ENCODE data around the gene DHRS1. TPM values are rescaled to one million over a fixed set of nuclear protein-coding genes. Genes with fewer than 3 reads are reported as not detected.

Gene DHRS1
- total RNA-seq, 1 experiment from 2014 or later = 34.7 TPM

DNA sequence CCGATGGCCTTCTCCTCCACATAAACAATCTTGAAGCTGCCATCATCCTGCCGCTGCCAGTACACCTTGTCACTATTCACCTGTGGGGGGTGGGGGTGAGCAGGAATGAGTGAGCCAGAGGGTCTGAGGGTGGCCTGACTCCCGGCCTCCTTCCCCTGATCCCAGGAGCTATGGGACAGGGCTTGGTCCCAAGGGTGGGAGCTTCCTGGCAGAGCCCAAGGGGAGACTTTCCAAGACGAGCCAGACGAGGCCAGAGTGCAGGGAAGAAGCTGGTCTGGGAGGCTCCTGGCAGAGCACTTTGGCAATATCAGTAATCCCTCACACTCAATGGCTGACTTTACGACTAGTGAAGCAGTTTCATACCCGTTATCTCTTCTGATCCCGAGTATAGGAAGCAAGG lies 44.1 kb downstream of the DHRS1 start:
- DNase-seq (ENCODE audit: low read depth, low spot score) = no peak
- peaks cover 10 to 19% of the 10 kb centered on the region in 2 experiments for H3K4me1 ChIP-seq (ENCODE audit: control insufficient read depth in 1 of 2, insufficient read depth in 2 of 2, low read length in 2 of 2)
- BruUV-seq (replicated peaks) = no TSS peak
- H3K4me3 ChIP-seq (replicated peaks in 1 of 2; ENCODE audit: low read depth in 1 of 2, low read length in 2 of 2) = no peak overlapping the region
- H3K27ac ChIP-seq (ENCODE audit: low read depth, low read length) = no peak overlapping the region
- intact Hi-C loops (cut with micrococcal nuclease) = no loop called here
- H2AFZ ChIP-seq (ENCODE audit: low read depth, low read length, poor library complexity, severe bottlenecking) = no peak overlapping the region
- no peaks in the 10 kb centered on the region for H4K20me1 ChIP-seq (ENCODE audit: insufficient read depth)
- no peaks in the 10 kb centered on the region for H3K9me2 ChIP-seq (ENCODE audit: insufficient read depth)
- H3K79me2 ChIP-seq (ENCODE audit: insufficient read depth, low read length) = no peaks in the 10 kb centered on the region
- H3K4me2 ChIP-seq (ENCODE audit: low read length) = no peak overlapping the region
- H3K27me3 ChIP-seq (ENCODE audit: insufficient read depth, low read length) = no peaks in the 10 kb centered on the region
- ChIA-PET RAD21 (ENCODE audit: low non-redundant PET in 1 of 2, low total read pairs in 2 of 2, uncharacterized antibody in 2 of 2, unreplicated experiment in 2 of 2) (no interaction called here), POLR2A (no interaction called here), CTCF (no interaction called here)
- no peak overlapping the region for H3K9ac ChIP-seq (ENCODE audit: low read length)
- no peaks in the 10 kb centered on the region for H3K9me3 ChIP-seq (ENCODE audit: control insufficient read depth in 1 of 2, insufficient read depth in 1 of 2, low read depth in 1 of 2, low read length in 2 of 2)
- no peaks in the 10 kb centered on the region; a peak in 1 of 4 replicates for H3K36me3 ChIP-seq (ENCODE audit: control insufficient read depth in 1 of 2, insufficient read depth in 2 of 2, low read length in 2 of 2)
- no peak for TF ChIP-seq TCF7L2 (IDR thresholded peaks at IDR 0.05; ENCODE audit: borderline replicate concordance, extremely low read depth, insufficient read depth, insufficient read length)
- TF ChIP-seq EZH2phosphoT487 (IDR thresholded peaks at IDR 0.05; ENCODE audit: borderline replicate concordance) = no peak
- no peak for TF ChIP-seq FOSL1 (IDR thresholded peaks at IDR 0.05; ENCODE audit: low read depth)
- TF ChIP-seq SIN3A (IDR thresholded peaks at IDR 0.05; ENCODE audit: low read depth) = no peak
- TF ChIP-seq, protein P1, sequence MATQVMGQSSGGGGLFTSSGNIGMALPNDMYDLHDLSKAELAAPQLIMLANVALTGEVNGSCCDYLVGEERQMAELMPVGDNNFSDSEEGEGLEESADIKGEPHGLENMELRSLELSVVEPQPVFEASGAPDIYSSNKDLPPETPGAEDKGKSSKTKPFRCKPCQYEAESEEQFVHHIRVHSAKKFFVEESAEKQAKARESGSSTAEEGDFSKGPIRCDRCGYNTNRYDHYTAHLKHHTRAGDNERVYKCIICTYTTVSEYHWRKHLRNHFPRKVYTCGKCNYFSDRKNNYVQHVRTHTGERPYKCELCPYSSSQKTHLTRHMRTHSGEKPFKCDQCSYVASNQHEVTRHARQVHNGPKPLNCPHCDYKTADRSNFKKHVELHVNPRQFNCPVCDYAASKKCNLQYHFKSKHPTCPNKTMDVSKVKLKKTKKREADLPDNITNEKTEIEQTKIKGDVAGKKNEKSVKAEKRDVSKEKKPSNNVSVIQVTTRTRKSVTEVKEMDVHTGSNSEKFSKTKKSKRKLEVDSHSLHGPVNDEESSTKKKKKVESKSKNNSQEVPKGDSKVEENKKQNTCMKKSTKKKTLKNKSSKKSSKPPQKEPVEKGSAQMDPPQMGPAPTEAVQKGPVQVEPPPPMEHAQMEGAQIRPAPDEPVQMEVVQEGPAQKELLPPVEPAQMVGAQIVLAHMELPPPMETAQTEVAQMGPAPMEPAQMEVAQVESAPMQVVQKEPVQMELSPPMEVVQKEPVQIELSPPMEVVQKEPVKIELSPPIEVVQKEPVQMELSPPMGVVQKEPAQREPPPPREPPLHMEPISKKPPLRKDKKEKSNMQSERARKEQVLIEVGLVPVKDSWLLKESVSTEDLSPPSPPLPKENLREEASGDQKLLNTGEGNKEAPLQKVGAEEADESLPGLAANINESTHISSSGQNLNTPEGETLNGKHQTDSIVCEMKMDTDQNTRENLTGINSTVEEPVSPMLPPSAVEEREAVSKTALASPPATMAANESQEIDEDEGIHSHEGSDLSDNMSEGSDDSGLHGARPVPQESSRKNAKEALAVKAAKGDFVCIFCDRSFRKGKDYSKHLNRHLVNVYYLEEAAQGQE (IDR thresholded peaks at IDR 0.05; ENCODE audit: low read depth) = no peak
- no peak for TF ChIP-seq ZFX (IDR thresholded peaks at IDR 0.05)
- TF ChIP-seq, protein P2, sequence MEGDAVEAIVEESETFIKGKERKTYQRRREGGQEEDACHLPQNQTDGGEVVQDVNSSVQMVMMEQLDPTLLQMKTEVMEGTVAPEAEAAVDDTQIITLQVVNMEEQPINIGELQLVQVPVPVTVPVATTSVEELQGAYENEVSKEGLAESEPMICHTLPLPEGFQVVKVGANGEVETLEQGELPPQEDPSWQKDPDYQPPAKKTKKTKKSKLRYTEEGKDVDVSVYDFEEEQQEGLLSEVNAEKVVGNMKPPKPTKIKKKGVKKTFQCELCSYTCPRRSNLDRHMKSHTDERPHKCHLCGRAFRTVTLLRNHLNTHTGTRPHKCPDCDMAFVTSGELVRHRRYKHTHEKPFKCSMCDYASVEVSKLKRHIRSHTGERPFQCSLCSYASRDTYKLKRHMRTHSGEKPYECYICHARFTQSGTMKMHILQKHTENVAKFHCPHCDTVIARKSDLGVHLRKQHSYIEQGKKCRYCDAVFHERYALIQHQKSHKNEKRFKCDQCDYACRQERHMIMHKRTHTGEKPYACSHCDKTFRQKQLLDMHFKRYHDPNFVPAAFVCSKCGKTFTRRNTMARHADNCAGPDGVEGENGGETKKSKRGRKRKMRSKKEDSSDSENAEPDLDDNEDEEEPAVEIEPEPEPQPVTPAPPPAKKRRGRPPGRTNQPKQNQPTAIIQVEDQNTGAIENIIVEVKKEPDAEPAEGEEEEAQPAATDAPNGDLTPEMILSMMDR (IDR thresholded peaks at IDR 0.05 in 2 of 3, conservative IDR thresholded peaks at IDR 0.05 in 1 of 3; ENCODE audit: borderline replicate concordance in 1 of 3, insufficient read depth in 1 of 3, low read depth in 2 of 3, low read length in 2 of 3) = no peak
- TF ChIP-seq, protein P3, sequence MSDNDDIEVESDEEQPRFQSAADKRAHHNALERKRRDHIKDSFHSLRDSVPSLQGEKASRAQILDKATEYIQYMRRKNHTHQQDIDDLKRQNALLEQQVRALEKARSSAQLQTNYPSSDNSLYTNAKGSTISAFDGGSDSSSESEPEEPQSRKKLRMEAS (IDR thresholded peaks at IDR 0.05) = no peak
- TF ChIP-seq EZH2 (IDR thresholded peaks at IDR 0.05) = no peak
- no peak for TF ChIP-seq POLR2A (IDR thresholded peaks at IDR 0.05; ENCODE audit: borderline replicate concordance, extremely low read depth, insufficient read depth, insufficient read length)
- TF ChIP-seq SP1 (IDR thresholded peaks at IDR 0.05; ENCODE audit: low read depth) = no peak
- TF ChIP-seq, protein P4, sequence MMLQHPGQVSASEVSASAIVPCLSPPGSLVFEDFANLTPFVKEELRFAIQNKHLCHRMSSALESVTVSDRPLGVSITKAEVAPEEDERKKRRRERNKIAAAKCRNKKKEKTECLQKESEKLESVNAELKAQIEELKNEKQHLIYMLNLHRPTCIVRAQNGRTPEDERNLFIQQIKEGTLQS (IDR thresholded peaks at IDR 0.05) = no peak
- no peak for TF ChIP-seq YY1 (IDR thresholded peaks at IDR 0.05; ENCODE audit: extremely low read depth, insufficient replicate concordance, low read depth, low read length)
- ATAC-seq = no peak

All from HCT116 (cell line).